Smooth muscle cell (in vitro differentiated cells): ENCODE measurements around the gene E4F1. TPM values are rescaled to one million over a fixed set of nuclear protein-coding genes. Genes with fewer than 3 reads are reported as not detected.

Source experiments
- DNase-seq: peaks from one replicate; lab custom pipeline; 2025; ENCODE audit not compliant: unreplicated experiment; lab: John Stamatoyannopoulos, UW
- H2AFZ ChIP-seq: fragments of 200-600 bp; sonication (generic); 2 replicates; pipeline ENCODE4 v1.6.0; 2016; ENCODE audit warnings: antibody characterized with exemption, low read depth, mild to moderate bottlenecking
- H3F3A ChIP-seq: fragments of 200-600 bp; sonication (generic); 2 replicates; pipeline ENCODE4 v1.6.0; 2017; ENCODE audit warnings: antibody characterized with exemption, low read depth
- H3K27ac ChIP-seq: fragments of 200-600 bp; sonication (generic); 2 replicates; pipeline ENCODE4 v1.5.1; 2016; ENCODE audit warnings: low read depth, mild to moderate bottlenecking
- H3K27me3 ChIP-seq: fragments of 200-600 bp; sonication (generic); 2 replicates; pipeline ENCODE4 v1.6.1; 2016; ENCODE audit warnings: low read depth, mild to moderate bottlenecking
- H3K36me3 ChIP-seq: fragments of 200-600 bp; sonication (generic); 2 replicates; pipeline ENCODE4 v1.5.1; 2016; ENCODE audit warnings: low read depth
- H3K4me1 ChIP-seq: fragments of 200-600 bp; sonication (generic); 2 replicates; pipeline ENCODE4 v1.5.1; 2016; ENCODE audit warnings: low read depth
- H3K4me2 ChIP-seq: fragments of 200-600 bp; sonication (generic); 2 replicates; pipeline ENCODE4 v1.6.0; 2016; ENCODE audit warnings: mild to moderate bottlenecking
- H3K4me3 ChIP-seq: fragments of 200-600 bp; sonication (generic); 2 replicates; pipeline ENCODE4 v1.5.1; 2016; ENCODE audit warnings: mild to moderate bottlenecking
- H3K79me2 ChIP-seq: fragments of 200-600 bp; sonication (generic); 2 replicates; pipeline ENCODE4 v1.6.0; 2016; ENCODE audit warnings: low read depth, mild to moderate bottlenecking
- H3K9ac ChIP-seq: fragments of 200-600 bp; sonication (generic); 2 replicates; pipeline ENCODE4 v1.6.0; 2016; ENCODE audit warnings: low read depth
- H3K9me3 ChIP-seq: fragments of 200-600 bp; sonication (generic); replicated peaks from 2 replicates; pipeline ENCODE4 v1.5.1; 2016; ENCODE audit warnings: low read depth
- H4K20me1 ChIP-seq: fragments of 200-600 bp; sonication (generic); 2 replicates; pipeline ENCODE4 v1.6.0; 2016; ENCODE audit warnings: low read depth
- CTCF ChIP-seq: fragments of 200-600 bp; sonication (generic); IDR thresholded peaks from 2 replicates; pipeline ENCODE4 v1.5.1; 2017; ENCODE audit warnings: borderline replicate concordance, mild to moderate bottlenecking, antibody characterized with exemption; ENCODE audit not compliant: insufficient read depth, poor library complexity, severe bottlenecking
- WGBS: methylation state at CpG from one replicate; pipeline ENCODE4 v1.1.7; 2016; ENCODE audit warnings: low lambda C conversion rate; 5-methylcytosine and 5-hydroxymethylcytosine counted together
- polyA plus RNA-seq: library from polyadenylated mRNA; unstranded; fragments of >200 nt; fragmentation: Nextera tagmentation; extraction: Ambion mirVana; gene quantifications from 2 replicates; pipeline ENCODE4 v1.2.1, GENCODE V29; 2016
- total RNA-seq: library from RNA; depleted of rRNA; stranded (reverse); fragments of >200 nt; gene quantifications from 2 replicates; pipeline ENCODE4 v1.2.3, GENCODE V29; 2014

Gene E4F1
- total and polyA plus RNA-seq, 2 experiments from 2014 or later = 12.1 to 22.4 TPM

GRCh38 chr16:2276368-2277195, 53.2 kb downstream of the E4F1 start:
- no peak for DNase-seq
- no peaks in the 10 kb centered on the region for H3K9me3 ChIP-seq
- H2AFZ ChIP-seq = no peak overlapping the region
- no peak overlapping the region for H3K4me3 ChIP-seq
- no peak overlapping the region for H3K4me2 ChIP-seq
- no peaks in the 10 kb centered on the region for H4K20me1 ChIP-seq
- H3K36me3 ChIP-seq = no peaks in the 10 kb centered on the region
- H3F3A ChIP-seq = no peaks in the 10 kb centered on the region
- no peak overlapping the region for H3K9ac ChIP-seq
- no peaks in the 10 kb centered on the region for H3K4me1 ChIP-seq
- H3K27ac ChIP-seq = no peak overlapping the region
- H3K79me2 ChIP-seq = no peaks in the 10 kb centered on the region
- H3K27me3 ChIP-seq = no peaks in the 10 kb centered on the region
- 85% methylated on average over 26 of the region's 26 CpGs for WGBS
- no peak for TF ChIP-seq CTCF

- Histone ChIP-seq H3K4me1 (no peaks in the 10 kb centered on the region), H3K9ac (no peak overlapping the region), H4K20me1 (no peaks in the 10 kb centered on the region), H3F3A (no peaks in the 10 kb centered on the region), H3K27ac (no peak overlapping the region), H3K36me3 (no peaks in the 10 kb centered on the region), H3K27me3 (peaks cover 2% of the 10 kb centered on the region), H2AFZ (no peak overlapping the region), H3K79me2 (no peaks in the 10 kb centered on the region), H3K4me2 (no peak overlapping the region), H3K4me3 (no peak overlapping the region), H3K9me3 (no peaks in the 10 kb centered on the region)
- DNase-seq = no peak
- WGBS = 93% methylated on average over 21 of the region's 25 CpGs
- no peak for TF ChIP-seq CTCF
Measured at GRCh38 chr16:2277466-2278271, 54.3 kb downstream of the E4F1 start.

GRCh38 chr16:2278272-2278608, 54.8 kb downstream of the E4F1 start:
- Histone ChIP-seq H3K79me2 (no peaks in the 10 kb centered on the region), H2AFZ (no peak overlapping the region), H3K36me3 (no peaks in the 10 kb centered on the region), H3K27ac (no peak overlapping the region), H3K27me3 (peaks cover 2% of the 10 kb centered on the region), H3F3A (no peaks in the 10 kb centered on the region), H3K4me2 (no peak overlapping the region), H3K4me1 (no peaks in the 10 kb centered on the region), H4K20me1 (no peaks in the 10 kb centered on the region), H3K4me3 (no peak overlapping the region), H3K9me3 (no peaks in the 10 kb centered on the region), H3K9ac (no peak overlapping the region)
- no peak for TF ChIP-seq CTCF
- 88% methylated on average over 14 of the region's 14 CpGs for WGBS
- DNase-seq = no peak
